GM13977 (cell line): ENCODE results near the gene SMIM26.
A peak's percentile ranks its signal among the peaks of the same experiment; 100 is the strongest.

ENCODE experiments used
- DNase-seq: peaks from one replicate; pipeline ENCODE4 v3.0.0; 2012; ENCODE audit warnings: low spot score
- in situ Hi-C: fragments of 300-500 bp; cut with MboI; formaldehyde crosslinking; loops from one replicate; pipeline ENCODE4 v1.12.0; 2022; ENCODE audit warnings: low sequenced_read_pairs, low pct_unique_long_range_greater_than_20kb, mixed read lengths, inconsistent platforms; ENCODE audit not compliant: unreplicated experiment
- TF ChIP-seq, protein P1 (sequence below): IDR thresholded peaks from 2 replicates; pipeline ENCODE4 v1.5.1; 2012; ENCODE audit warnings: mild to moderate bottlenecking, control low read depth; ENCODE audit not compliant: insufficient read depth; ENCODE audit errors: extremely low read depth, missing control alignments

Gene SMIM26

GRCh38 chr20:18571578-18571977, 4.3 kb downstream of the SMIM26 start:
- in situ Hi-C loops, result no loop called here
- TF ChIP-seq, protein P1, sequence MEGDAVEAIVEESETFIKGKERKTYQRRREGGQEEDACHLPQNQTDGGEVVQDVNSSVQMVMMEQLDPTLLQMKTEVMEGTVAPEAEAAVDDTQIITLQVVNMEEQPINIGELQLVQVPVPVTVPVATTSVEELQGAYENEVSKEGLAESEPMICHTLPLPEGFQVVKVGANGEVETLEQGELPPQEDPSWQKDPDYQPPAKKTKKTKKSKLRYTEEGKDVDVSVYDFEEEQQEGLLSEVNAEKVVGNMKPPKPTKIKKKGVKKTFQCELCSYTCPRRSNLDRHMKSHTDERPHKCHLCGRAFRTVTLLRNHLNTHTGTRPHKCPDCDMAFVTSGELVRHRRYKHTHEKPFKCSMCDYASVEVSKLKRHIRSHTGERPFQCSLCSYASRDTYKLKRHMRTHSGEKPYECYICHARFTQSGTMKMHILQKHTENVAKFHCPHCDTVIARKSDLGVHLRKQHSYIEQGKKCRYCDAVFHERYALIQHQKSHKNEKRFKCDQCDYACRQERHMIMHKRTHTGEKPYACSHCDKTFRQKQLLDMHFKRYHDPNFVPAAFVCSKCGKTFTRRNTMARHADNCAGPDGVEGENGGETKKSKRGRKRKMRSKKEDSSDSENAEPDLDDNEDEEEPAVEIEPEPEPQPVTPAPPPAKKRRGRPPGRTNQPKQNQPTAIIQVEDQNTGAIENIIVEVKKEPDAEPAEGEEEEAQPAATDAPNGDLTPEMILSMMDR, result no peak
- DNase-seq, result no peak

GRCh38 chr20:18577942-18578341, 10.7 kb downstream of the SMIM26 start:
- TF ChIP-seq, protein P1, result no peak
- in situ Hi-C loops, result no loop called here

GRCh38 chr20:18578581-18578980, 11.3 kb downstream of the SMIM26 start:
- in situ Hi-C loops, result no loop called here
- DNase-seq, result no peak

More at GRCh38 chr20:18577942-18578341, 10.7 kb downstream of the SMIM26 start:
- DNase-seq, result no peak

GRCh38 chr20:18580012-18580411, 12.8 kb downstream of the SMIM26 start:
- TF ChIP-seq, protein P1, result no peak
- in situ Hi-C loops, result no loop called here

More at GRCh38 chr20:18578581-18578980, 11.3 kb downstream of the SMIM26 start:
- TF ChIP-seq, protein P1, result no peak

GRCh38 chr20:18585134-18585533, 17.9 kb downstream of the SMIM26 start:
- in situ Hi-C loops, result no loop called here

More at GRCh38 chr20:18580012-18580411, 12.8 kb downstream of the SMIM26 start:
- DNase-seq, result no peak

DNA sequence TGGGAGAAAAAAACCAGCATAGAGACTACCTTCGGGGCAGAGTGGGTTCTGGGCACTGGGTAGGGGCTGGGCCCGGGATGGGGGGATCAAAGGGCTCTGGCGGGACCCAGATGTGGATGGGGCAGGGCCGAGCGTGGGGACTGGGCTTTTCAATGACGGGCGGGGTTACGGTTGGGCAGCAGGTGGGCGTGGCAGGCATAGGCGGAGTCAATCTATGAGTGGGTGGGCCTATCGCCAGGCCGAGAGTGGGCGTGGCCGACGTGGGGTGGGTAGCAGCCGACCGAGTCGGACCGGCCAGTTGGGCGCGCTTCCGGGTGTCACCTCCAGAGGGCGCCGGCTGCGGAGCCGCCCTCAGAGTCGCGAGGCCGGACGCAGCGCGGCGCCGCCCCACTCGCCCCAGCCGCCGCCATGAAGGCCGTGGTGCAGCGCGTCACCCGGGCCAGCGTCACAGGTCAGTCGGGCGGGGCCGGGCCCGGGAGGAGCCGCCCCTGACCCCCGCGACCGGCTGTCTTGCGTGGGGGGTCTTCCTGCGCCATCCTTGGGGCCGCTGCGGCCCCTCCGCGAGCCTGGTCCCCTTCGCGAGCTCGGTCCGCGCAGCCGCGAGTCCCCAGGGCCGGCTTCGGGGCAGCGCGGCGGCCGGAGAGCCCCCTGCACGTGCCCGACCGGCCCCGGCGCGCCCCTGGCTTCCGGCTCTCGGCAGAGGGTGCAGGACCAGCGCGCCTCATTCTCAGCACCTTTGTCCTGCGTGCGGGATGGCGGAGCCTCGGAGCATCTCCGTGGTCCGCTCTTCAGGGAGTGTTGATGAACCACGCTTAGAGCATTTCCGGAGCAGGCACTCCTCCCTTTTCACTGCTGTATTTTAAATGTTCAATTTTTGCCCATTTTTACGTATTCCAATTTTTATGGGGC, 20.7 kb downstream of the SMIM26 start, which contains the start of gene DTD1:
Gene DTD1 (plus strand): TSS at position 390 of the 909 bp plus-strand sequence. CDS start 19 bp downstream, at position 409.
- DNase-seq, result peak; percentile 94
- TF ChIP-seq, protein P1, result peak; percentile 78
- in situ Hi-C loops, result no loop called here

More at GRCh38 chr20:18585134-18585533, 17.9 kb downstream of the SMIM26 start:
- DNase-seq, result no peak
- TF ChIP-seq, protein P1, result no peak
